Frontal cortex (tissue), 4 donors: ENCODE measurements around the gene ZMIZ1. TPM values are rescaled to one million over a fixed set of nuclear protein-coding genes. Genes with fewer than 3 reads are reported as not detected.

Experiments
- DNase-seq, 2 donors: peaks; one replicate each; pipeline ENCODE4 v3.0.0; 2012; ENCODE audit warnings: low spot score in 2 of 2
- FAIRE-seq: peaks from 2 replicates; lab custom pipeline; 2012; peaks lifted over from hg19 to GRCh38; lab: Jason Lieb, UNC
- total RNA-seq: library from RNA; depleted of rRNA; stranded (reverse); fragments of >200 nt; gene quantifications from one replicate; pipeline ENCODE4 v1.2.3, GENCODE V29; 2014
- donor health status: control.
- donor health status: control.
- donor health status: control.

Gene ZMIZ1
- total RNA-seq, 1 donor from 2014 or later, result 19.6 TPM

DNA sequence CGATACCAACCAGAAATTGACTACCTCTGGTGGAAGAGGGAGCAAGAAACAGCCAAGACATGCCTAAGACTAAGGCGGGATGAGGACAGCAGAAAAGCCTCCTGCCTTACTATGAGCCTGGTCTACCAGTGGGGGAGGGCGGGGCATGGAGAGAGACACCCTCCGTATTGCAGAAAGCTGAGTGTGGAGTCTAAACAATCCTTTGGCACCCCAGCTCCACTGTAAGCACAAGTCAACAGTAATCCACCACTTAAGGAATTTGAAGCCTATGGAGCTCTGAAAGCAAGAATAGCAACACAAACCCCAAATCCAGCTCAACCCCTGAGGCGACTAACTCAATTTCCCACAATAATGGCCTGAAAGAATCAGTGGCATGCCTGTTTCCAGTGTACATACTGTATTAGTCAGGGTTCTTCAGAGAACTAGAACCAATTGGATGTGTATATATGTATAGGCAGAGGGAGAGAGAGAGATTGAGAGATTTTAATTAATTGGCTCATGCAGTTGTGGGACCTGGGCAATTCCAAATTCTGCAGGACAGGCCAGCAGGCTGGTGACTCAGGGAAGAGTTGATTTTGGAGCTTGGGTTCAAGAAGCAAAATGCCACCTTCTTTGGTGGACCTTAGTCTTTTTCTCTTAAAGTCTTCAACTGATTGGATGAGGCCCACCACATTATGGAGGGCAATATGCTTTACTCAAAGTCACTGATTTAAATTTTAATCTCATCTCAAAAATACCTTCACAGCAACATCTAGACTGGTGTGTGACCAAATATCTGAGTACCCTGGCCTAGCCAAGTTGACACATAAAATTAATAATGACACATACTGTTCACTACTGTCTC is 292.0 kb downstream of the ZMIZ1 start:
- DNase-seq, result no peak
- no peak for FAIRE-seq

DNA sequence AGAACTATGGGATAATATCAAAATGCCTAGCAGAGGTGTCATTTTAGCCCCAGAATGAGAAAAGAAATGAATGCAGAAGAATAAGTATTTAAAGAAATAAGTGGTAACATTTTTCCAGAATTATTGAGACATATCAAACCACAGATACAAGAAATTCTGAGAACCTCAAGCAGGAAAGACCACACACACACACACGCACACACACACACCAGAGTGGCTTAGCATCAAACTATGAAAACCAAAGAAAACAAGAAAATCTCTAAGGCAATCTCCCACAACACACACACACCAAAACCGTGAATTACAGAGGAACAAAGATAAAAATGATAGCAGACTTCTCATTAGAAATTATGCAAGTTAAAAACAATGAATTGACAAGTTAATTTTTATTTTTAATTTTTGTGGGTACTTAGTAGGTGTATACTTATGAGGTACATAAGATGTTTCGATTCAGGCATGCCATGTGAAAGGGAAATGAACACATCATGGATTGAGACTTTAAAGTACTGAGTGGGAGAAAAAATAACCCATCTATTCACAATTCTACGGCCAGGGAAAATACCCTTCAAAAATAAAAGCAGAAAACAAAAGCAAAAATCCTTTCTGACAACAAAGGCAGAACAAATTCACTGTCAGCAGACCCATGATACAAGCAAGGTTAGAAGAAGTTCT is 293.1 kb downstream of the ZMIZ1 start:
- DNase-seq, result no peak

More for the DNA sequence above, 293.1 kb downstream of the ZMIZ1 start:
- FAIRE-seq, result no peak
